Measurements from ENCODE around the gene PIGU. TPM values are rescaled to one million over a fixed set of nuclear protein-coding genes. Genes with fewer than 3 reads are reported as not detected.

Gene PIGU
- total RNA-seq, 1 donor from 2014 or later, result 54.9 TPM

GRCh38 chr20:34704177-34705007 lies 27.5 kb upstream of the PIGU start, which contains the start of gene TP53INP2:
Gene TP53INP2 (plus strand): TSS chr20:34704344. CDS start chr20:34708740, 4,396 bp downstream.
- H3K9me3 Mint-ChIP-seq, result no peaks in the 10 kb centered on the region
- H3K36me3 Mint-ChIP-seq (ENCODE audit: low read depth), result no peaks in the 10 kb centered on the region
- H3K27me3 Mint-ChIP-seq (ENCODE audit: low read depth), result peaks cover 43% of the 10 kb centered on the region
- H3K4me3 Mint-ChIP-seq, result peak within 1 kb of the TSS; percentile 95
- no peak for TF ChIP-seq CTCF (conservative IDR thresholded peaks at IDR 0.05)
- H3K27ac Mint-ChIP-seq (ENCODE audit: unreplicated experiment), result peak within 1 kb of the TSS; percentile 98
- H3K4me1 Mint-ChIP-seq, result peaks cover 36% of the 10 kb centered on the region
- peak; percentile 87 for DNase-seq (ENCODE audit: low read depth, low spot score)

GRCh38 chr20:34703424-34704176 lies 26.7 kb upstream of the PIGU start:
- H3K9me3 Mint-ChIP-seq, result no peaks in the 10 kb centered on the region
- peak; percentile 16 for TF ChIP-seq CTCF (conservative IDR thresholded peaks at IDR 0.05)

GRCh38 chr20:34703061-34703423 lies 26.1 kb upstream of the PIGU start:
- DNase-seq (ENCODE audit: low read depth, low spot score), result no peak
- H3K27me3 Mint-ChIP-seq (ENCODE audit: low read depth), result peaks cover 36% of the 10 kb centered on the region
- H3K4me3 Mint-ChIP-seq, result peak overlapping the region; percentile 95
- TF ChIP-seq CTCF (conservative IDR thresholded peaks at IDR 0.05), result no peak
- H3K4me1 Mint-ChIP-seq, result peaks cover 28% of the 10 kb centered on the region
- H3K9me3 Mint-ChIP-seq, result no peaks in the 10 kb centered on the region
- no peak overlapping the region for H3K27ac Mint-ChIP-seq (ENCODE audit: unreplicated experiment)
- no peaks in the 10 kb centered on the region for H3K36me3 Mint-ChIP-seq (ENCODE audit: low read depth)

More at GRCh38 chr20:34703424-34704176, 26.7 kb upstream of the PIGU start:
- H3K4me3 Mint-ChIP-seq, result peak overlapping the region; percentile 95
- DNase-seq (ENCODE audit: low read depth, low spot score), result no peak
- H3K27me3 Mint-ChIP-seq (ENCODE audit: low read depth), result peaks cover 41% of the 10 kb centered on the region
- no peaks in the 10 kb centered on the region for H3K36me3 Mint-ChIP-seq (ENCODE audit: low read depth)
- peaks cover 34% of the 10 kb centered on the region for H3K4me1 Mint-ChIP-seq
- peak overlapping the region; percentile 98 for H3K27ac Mint-ChIP-seq (ENCODE audit: unreplicated experiment)

DNA sequence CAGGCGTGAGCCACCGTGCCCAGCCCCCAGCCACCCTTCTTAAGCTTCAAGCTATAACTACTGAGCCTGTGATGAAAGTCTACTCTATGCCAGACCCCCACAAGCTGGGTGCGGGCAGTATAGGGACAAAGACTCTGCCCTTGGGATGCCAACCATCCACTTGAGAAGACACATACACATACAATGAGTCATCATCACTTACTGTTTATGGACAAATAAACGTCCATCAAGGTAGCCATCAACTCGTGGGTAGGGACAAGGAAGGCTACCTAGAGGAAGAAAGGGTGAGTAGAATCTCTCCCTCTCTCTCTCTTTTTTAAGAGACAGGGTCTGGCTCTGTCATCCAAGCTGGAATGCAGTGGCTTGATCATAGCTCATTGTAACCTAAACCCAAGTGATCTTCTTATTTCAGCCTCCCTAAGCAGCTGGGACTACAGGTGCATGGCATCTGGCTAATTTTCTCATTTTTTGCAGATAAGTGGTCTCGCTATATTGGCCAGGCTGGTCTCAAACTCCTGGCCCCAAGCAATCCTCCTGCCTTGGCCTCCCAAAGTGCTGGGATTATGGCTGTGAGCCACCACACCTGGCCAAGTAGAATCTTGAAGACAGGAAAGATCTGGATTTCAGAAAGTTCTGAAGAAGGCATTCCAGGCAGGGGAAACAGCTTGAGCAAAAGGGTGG lies 24.7 kb upstream of the PIGU start:
- Mint-ChIP-seq H3K9me3 (no peaks in the 10 kb centered on the region), H3K27ac (ENCODE audit: unreplicated experiment) (no peak overlapping the region), H3K36me3 (ENCODE audit: low read depth) (no peaks in the 10 kb centered on the region), H3K4me1 (peaks cover 26% of the 10 kb centered on the region), H3K27me3 (ENCODE audit: low read depth) (peaks cover 35% of the 10 kb centered on the region), H3K4me3 (peak overlapping the region; percentile 95)
- TF ChIP-seq CTCF (conservative IDR thresholded peaks at IDR 0.05), result no peak
- DNase-seq (ENCODE audit: low read depth, low spot score), result no peak

- H3K4me1 Mint-ChIP-seq, result no peaks in the 10 kb centered on the region
- H3K4me3 Mint-ChIP-seq, result no peak overlapping the region
- DNase-seq (ENCODE audit: low read depth, low spot score), result no peak
- H3K9me3 Mint-ChIP-seq, result no peaks in the 10 kb centered on the region
- peaks cover 3% of the 10 kb centered on the region for H3K27me3 Mint-ChIP-seq (ENCODE audit: low read depth)
- no peaks in the 10 kb centered on the region for H3K36me3 Mint-ChIP-seq (ENCODE audit: low read depth)
- no peak for TF ChIP-seq CTCF (conservative IDR thresholded peaks at IDR 0.05)
- H3K27ac Mint-ChIP-seq (ENCODE audit: unreplicated experiment), result no peak overlapping the region
These were observed 16.5 kb upstream of the PIGU start for GRCh38 chr20:34693414-34693813.

Data from neural crest cell (in vitro differentiated cells).